GM12874 (cell line): Measurements from ENCODE around the gene ADGRD2.

ENCODE experiments used
- CTCF ChIP-seq: IDR thresholded peaks from 2 replicates; pipeline ENCODE4 v1.5.1; 2011; ENCODE audit warnings: low read depth, mild to moderate bottlenecking, control low read depth, low read length, moderate library complexity; ENCODE audit not compliant: insufficient read depth

ADGRD2 gene

GRCh38 chr9:124496463-124496862 lies 46.2 kb downstream of the ADGRD2 start:
- TF ChIP-seq CTCF, result no peak

GRCh38 chr9:124497441-124497840 lies 47.2 kb downstream of the ADGRD2 start:
- TF ChIP-seq CTCF, result no peak

GRCh38 chr9:124498040-124498439 lies 47.8 kb downstream of the ADGRD2 start:
- TF ChIP-seq CTCF, result no peak

- no peak for TF ChIP-seq CTCF
Observed at GRCh38 chr9:124498499-124499146, 48.4 kb downstream of the ADGRD2 start.

- no peak for TF ChIP-seq CTCF
Observed at GRCh38 chr9:124499216-124499615, 49.0 kb downstream of the ADGRD2 start.

GRCh38 chr9:124500028-124500795 lies 50.0 kb downstream of the ADGRD2 start:
- no peak for TF ChIP-seq CTCF

- no peak for TF ChIP-seq CTCF
Observed at GRCh38 chr9:124500796-124501611, 50.8 kb downstream of the ADGRD2 start.
